NCI-H2196 (cell line): ENCODE measurements around the gene OR8D4.
"Not testable (repeated sequence)": the region's sequence is repeated elsewhere in the genome, so short reads cannot be mapped to it uniquely, and the experiment has no call there.

Experiments used
- DNase-seq: peaks from one replicate; lab custom pipeline; 2025; ENCODE audit not compliant: unreplicated experiment; lab: John Stamatoyannopoulos, UW

OR8D4 gene

DNA sequence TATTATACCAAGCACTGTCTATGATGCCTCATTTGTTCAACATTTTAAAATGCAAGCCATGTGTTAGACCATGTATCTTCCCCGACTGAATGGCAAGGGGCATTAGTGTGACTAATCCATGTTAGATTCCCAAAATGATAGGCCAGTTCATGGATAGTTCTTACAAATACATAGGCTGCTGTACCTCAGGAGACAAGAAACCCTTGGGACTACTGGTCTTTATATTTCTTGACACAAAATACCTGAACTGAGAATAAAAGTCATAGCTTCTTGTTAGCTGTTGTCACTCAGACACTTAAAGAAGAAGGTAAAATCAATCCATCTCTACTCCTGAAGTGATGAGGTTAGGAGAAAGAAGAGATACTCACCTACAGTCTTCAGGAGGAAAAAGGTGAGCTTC lies at the start of gene OR8D4:
Gene OR8D4, plus strand, starts transcription at position 301 of the 400 bp plus-strand sequence. CDS start 4,265 bp downstream, outside the sequence.
- DNase-seq, result no peak

DNA sequence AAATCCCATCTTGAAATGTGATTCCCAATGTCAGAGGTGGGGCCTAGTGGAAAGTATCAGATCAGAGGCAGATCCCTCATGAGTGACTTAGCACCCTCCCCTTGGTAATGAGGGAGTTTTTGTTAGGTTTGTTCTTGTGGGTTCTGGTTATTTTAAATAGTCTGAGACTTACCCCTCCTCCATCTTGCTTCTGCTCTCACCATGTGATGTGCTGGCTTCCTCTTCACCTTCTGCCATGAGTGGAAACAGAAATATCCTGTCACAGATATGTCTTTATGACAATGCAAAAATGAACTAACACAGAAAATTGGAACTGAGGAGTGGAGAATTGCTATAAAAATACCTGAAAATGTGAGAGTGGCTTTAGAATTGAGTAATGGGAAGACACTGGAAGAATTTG lies 49.6 kb upstream of the OR8D4 start:
- DNase-seq, result no peak

DNA sequence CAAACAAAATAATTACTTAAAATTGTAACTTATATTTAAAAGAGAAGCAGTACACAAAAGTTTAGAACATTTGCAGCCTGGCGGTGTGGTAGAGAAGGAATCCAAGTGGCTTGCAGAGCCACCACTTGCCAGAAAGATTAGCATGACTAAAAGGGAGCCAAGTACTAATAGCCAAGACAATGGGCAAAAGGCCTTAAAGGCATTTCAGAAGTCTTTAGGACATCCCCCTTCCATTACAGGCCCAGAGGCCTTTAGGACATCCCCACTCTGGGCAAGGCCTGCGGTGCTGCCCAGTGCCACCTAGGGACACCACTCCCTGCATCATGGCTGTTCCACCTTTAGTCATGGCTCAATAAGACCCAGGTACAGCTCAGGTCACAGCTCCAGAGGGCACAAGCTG lies 48.9 kb upstream of the OR8D4 start:
- no peak for DNase-seq

DNA sequence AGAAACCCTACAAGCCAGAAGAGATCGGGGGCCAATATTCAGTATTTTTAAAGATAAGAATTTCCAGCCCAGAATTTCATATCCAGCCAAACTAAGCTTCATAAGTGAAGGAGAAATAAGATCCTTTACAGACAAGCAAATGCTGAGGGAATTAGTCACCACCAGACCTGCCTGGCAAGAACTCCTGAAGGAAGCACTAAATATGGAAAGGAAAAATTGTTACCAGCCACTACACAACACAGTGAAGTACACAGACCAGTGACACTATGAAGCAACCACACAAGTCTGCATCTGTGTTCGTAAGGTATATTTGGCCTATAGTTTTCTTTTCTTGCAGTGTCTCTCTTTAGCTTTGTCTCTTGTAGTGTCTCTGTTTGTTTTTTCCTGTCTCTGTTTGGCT lies 45.5 kb upstream of the OR8D4 start:
- DNase-seq, result no peak

DNA sequence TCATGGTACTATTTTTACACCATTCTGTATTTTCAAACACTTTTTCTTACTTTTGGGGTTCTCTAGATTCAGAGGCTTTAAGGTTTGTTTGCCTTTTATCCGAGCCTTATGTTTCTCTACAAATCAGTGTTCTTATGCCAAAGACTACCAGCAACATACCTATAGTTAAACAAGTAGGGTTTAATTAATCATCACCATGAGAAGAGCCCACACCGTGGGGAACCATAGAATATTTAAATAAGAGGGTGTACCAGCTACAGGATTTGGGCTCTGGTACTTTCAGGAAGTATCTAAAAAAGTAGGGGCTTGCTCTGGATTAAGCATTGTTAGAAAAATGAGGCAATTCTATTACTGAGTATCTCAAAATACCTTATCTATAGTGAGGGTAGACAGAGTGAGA lies 42.2 kb upstream of the OR8D4 start:
- no peak for DNase-seq

DNA sequence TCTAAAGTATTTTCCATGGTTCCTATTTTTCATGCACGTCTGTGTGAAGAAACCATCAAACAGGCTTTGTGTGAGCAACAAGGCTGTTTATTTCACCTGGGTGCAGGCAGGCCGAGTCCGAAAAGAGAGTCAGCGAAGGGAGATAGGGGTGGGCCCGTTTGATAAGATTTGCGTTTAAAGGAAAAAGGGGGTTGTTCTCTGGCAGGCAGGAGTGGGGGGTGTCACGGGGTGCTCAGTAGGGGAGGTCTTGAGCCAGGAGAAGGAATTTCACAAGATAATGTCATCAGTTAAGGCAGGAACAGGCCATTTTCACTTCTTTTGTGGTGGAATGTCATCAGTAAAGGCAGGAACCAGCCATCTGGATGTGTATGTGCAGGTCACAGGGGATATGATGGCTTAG lies 36.7 kb upstream of the OR8D4 start:
- DNase-seq, result not testable (repeated sequence)

DNA sequence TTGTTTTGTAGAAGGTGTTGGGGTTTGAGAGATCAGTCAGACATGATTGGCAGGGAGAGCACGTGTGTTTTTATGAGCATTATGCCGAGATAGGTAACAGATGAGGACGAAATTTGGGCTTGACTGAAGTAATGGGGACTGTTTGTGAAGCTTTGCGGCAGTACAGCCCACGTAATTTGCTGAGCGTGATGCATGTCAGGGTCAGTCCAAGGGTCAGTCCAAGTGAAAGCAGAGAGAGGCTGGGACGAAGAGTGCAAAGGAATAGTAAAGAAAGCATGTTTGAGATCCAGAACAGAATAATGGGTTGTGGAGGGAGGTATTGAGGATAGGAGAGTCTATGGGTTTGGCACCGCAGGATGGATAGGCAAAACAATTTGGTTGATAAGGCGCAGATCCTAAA lies 34.2 kb upstream of the OR8D4 start:
- not testable (repeated sequence) for DNase-seq

DNA sequence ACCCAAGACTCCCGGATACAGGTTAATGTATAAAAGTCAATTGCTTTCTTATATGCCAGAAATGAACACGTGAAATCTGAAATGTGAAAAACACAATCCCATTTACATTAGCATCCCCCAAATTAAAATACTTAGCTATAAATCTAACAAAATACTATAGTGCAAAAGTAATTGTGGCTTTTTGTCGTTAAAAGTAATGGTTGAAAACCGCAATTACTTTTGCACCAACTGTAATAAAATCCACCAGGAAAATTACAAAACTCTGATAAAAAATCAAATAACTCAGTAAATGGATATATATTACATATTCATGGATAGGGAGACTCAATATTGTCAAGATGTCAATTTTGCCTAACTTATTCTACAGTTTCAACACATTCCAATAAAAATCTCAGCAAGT lies 21.1 kb upstream of the OR8D4 start:
- no peak for DNase-seq

DNA sequence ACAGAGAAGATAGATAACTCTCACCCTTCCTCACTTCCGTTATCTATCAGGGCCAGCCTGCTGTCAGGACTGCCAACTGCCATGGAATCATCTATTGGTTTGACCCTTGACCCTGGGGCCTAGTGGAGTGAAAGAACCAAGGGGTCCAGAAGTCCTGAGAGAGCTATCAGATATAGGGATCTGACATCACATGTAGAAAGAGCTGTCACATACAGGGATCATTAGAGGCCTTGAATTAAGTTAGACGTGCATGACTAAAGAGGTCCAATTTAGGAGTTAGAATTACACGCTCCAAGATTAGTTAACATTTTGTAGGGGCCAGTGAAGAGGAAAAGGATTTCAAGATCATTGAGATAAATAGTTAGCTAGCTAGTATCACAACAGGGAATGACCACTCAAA lies 16.4 kb upstream of the OR8D4 start, which contains the start of gene TMEM225:
Gene TMEM225, minus strand, starts transcription at position 101 of the 400 bp plus-strand sequence. CDS start 245 bp downstream, outside the sequence.
- no peak for DNase-seq

DNA sequence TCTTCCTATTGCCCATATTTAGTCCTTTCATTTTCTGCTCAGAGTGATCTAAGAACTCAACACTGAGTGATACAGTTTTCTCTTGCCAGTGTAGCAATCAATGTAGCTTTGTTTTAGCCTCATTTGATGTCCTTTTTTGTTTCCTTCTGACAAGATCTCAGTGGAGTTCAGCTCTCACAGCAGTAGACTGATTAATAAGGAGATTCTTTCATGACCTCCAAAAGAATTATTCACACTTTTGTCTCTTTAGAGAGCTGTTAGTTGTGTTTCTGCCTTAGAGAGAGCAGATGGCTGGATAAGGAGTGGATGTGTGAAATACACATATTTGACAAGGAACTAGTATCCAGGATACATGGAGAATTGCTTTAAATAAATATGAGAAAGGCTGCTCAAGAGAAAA lies 9.9 kb upstream of the OR8D4 start:
- no peak for DNase-seq

DNA sequence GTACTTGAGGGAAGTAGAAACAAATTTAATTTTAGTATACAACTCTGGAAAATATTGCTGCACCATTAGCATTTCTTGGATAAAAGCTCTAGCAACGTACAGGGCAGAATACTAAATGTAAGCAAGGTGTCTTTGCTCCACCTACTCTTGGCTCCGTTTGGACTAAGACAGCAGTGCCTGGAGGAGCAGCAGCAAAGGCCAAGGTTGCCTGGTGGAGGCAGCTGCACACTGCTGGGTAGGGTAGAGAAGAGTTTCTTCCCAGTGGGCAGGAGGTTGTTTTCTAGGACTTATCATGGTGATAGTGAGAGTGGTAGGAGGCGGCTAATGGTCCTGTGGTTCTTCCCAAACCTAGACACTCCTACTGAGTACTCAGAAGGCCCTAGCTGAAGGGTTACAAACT lies 2.2 kb upstream of the OR8D4 start:
- no peak for DNase-seq

DNA sequence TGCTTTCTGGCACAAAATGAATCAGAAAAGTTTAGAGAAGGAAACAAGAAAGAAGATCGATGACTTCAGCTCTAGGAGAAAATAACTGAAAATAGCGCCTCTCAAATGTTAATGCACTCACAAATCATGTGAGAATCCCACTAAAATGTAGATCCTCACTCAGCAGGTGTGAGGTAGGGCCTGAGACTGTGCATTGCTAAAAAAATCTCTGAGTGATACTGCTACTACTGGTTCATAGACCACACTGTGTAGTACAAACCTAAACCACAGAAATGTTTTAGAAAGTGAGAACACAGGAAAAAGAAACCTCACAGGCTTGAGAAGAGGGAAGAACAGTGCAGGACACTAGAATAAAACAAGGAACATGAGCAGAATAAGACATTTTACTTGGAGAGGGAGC lies 2.0 kb downstream of the OR8D4 start:
- DNase-seq, result no peak

DNA sequence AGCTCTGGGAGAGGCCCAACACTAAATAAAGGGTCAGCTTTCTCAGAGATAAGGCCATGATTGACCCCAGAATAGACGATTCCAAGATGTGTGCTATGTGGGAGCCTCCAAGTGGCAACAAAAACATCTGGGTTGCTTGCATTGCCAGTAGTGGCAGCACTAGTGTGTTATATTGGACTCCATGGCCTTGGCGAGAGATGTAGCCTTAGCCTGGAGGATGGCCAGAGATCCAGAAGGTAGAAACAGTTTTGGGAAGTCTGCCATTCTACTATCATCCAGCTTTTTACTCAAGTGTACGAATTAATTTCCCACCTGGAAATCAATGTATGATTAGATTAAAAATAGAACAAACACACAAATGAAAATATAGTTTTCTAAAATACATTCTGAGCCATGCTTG lies 3.0 kb downstream of the OR8D4 start:
- DNase-seq, result no peak

DNA sequence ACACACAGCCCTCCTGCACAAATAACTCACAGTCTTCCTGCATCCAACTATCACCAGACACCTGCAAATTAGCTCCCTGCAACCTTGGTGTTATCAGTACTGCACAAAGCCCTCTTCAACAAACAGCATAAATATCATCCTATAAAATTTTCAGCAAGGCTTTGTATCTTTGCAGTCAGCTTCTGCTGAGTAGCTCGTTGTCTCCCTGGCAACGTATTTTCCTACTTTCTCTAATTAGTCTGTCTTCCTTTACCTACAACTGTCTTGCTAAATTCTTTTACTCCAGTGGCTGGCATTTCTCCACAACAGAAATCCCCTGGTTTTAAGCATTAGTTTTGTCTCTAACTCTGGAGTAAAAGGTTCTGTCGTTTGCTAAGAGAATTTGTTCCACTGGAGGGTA lies 3.9 kb downstream of the OR8D4 start:
- no peak for DNase-seq

DNA sequence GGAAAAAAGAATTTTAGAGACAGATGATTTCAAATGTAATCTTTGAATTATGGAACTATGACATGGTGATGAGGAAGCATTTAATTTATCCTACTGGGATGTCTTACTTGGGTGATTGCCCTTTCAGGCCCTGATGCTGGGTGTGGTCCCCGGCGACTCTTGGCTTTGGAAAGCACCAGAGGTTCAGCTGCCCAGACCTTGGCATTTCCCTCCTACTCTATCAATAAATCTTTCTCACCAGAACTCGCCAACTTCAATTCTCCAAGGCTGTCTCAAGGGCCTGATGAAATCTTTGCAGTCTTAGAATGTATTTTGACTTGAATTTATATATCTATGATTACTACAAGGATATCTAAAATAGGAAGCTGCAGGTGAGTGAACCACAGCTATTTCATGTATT lies 19.0 kb downstream of the OR8D4 start:
- no peak for DNase-seq

DNA sequence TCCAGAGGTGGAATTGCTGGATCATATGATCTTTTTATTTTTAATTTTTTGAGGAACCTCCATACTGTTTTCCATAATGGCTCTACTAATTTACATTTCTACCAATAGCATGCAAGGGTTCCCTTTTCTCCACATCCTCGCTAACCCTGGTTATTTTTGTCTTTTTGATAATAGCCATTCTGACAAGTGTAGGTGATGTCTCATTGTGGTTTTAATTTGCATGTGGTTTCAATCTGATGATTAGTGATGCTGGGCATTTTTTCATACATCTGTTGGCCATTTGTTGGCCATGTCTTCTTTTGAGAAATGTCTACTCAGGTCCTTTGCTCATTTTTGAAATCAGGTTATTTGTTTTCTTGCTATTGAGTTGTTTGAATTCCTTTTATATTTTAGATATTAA lies 22.1 kb downstream of the OR8D4 start:
- DNase-seq, result no peak

DNA sequence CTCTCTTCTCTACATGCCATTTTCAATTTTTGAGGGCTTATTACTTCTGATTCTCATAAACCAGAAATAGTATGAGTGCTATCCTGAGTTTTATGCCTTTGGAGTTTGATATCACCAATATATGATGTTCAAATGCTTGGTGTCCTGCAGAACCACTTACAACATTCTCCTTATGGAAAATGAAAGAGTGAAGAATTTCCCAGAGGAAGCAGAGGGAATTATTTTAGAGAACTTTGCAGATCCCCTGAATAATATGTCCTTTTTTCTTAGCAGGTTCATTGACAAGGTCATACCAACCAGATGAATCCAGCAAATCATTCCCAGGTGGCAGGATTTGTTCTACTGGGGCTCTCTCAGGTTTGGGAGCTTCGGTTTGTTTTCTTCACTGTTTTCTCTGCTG lies 37.4 kb downstream of the OR8D4 start, which contains the start of gene OR4D5:
Gene OR4D5, plus strand, starts transcription at position 301 of the 400 bp plus-strand sequence. Its CDS starts 0 bp downstream, at position 301.
- DNase-seq, result no peak

DNA sequence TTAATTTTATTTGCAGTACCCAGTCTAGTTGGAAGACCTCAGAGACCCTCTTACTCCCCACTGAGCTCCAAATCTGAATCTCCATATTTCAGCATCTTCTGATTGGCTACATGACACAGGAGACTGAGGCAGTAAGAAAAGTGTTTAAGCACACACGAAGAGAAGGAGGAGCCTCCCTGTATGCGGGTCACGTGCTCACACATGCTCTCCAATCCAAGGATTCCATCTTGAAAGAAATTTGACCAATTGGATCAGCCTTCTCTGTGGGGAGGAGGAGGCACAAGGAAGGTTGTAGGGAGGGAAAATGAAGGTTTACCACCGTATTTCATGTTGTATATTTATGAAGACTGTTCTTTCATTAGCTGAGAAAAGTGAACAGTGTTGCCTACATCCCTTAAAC lies 40.4 kb downstream of the OR8D4 start:
- no peak for DNase-seq

DNA sequence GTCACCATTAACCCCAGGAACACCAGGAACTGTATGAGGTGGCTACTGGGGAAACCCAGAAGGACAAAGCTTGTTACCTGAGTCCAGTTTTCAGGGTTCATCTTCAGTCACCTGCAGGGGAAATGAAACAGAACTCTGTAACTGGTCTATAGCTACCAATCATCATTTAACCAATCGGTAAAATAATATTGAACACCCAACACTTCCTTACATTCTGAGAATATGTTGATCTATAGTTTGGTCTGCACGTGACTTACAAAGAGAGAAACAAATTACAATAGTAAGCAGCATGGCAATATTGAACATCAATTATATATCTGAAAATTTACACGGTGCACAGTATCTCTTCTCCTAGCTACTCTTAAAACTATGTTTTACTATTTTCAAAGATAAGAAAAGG lies 41.8 kb downstream of the OR8D4 start, which contains the start of gene OR6T1:
Gene OR6T1, minus strand, starts transcription at position 101 of the 400 bp plus-strand sequence. Its CDS starts 0 bp downstream, at position 101.
- DNase-seq, result no peak

DNA sequence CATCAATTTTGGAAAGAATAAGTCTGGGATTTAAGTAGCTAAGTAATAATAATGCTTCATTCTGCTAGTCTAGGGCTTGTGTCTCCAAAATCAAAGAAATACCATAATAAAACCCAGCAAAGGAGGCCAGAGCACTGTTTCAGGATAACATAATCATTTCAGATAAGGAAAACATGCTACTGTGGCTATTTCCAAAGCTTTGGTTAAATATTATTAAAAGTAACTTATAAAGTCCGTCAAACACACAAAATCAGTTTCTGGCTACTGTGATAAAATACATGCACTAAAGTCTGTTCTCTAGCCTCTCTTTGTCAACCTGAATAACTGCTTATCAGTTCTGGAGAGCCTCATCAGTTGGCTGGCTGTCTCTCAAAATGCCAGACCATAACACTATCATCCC lies 43.2 kb downstream of the OR8D4 start:
- no peak for DNase-seq

DNA sequence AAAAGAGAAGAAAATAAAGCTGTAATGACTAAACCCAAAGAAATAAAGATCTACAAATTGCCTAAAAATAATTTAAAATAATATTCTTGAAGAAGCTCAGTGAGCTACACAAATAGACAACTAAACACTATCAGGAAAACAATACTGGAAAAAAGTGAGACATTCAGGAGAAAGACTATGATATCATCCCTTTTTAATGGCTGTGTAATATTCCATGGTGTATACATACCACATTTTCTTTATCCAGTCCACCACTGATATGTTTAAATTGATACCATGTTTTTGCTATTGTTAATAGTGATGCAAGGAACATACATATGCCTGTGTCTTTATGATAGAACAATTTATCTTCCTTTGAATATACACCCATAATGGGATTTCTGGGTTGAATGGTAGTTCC lies 54.8 kb downstream of the OR8D4 start:
- DNase-seq, result no peak
